OCI-LY7 (cell line): ENCODE measurements around the gene MAP3K5. TPM values are rescaled to one million over a fixed set of nuclear protein-coding genes. Genes with fewer than 3 reads are reported as not detected.

ENCODE experiments used
- BruUV-seq: library from RNA; stranded (reverse); fragments of 400-500 nt; replicated peaks from 2 replicates; lab custom pipeline; 2021; lab: Mats Ljungman, UMichigan
- CTCF ChIA-PET: fragments of 300-600 bp; sonication (Branson Sonifier 250); formaldehyde crosslinking; loops from one replicate; lab custom pipeline; 2022; ENCODE audit warnings: antibody characterized with exemption; ENCODE audit not compliant: unreplicated experiment; lab: Charles Lee
- POLR2A ChIA-PET: fragments of 300-600 bp; sonication (Branson Sonifier 250); formaldehyde crosslinking; loops from one replicate; lab custom pipeline; 2022; ENCODE audit warnings: antibody characterized with exemption; lab: Charles Lee
- DNase-seq: peaks from one replicate; pipeline ENCODE4 v3.0.0-alpha.2; 2015; ENCODE audit warnings: low spot score
- H2AFZ ChIP-seq: fragments of 200-600 bp; sonication (generic), shearing (Covaris generic); 2 replicates; pipeline ENCODE4 v1.6.1; 2014; ENCODE audit warnings: mild to moderate bottlenecking, antibody characterized with exemption, low read length, moderate library complexity
- H3K27ac ChIP-seq: fragments of 200-600 bp; sonication (generic); 2 replicates; pipeline ENCODE4 v1.5.1; 2014; ENCODE audit warnings: mixed run types, low read depth, mild to moderate bottlenecking, moderate library complexity, low read length, inconsistent platforms; ENCODE audit not compliant: poor library complexity, severe bottlenecking
- H3K36me3 ChIP-seq: fragments of 200-600 bp; sonication (generic); 2 replicates; pipeline ENCODE4 v1.6.1; 2014; ENCODE audit warnings: mild to moderate bottlenecking, antibody characterized with exemption, low read length, moderate library complexity, mixed read lengths; ENCODE audit not compliant: insufficient read depth
- H3K4me1 ChIP-seq: fragments of 200-600 bp; sonication (generic); 2 replicates; pipeline ENCODE4 v1.5.1; 2014; ENCODE audit warnings: mild to moderate bottlenecking, low read length; ENCODE audit not compliant: insufficient read depth, poor library complexity, severe bottlenecking
- H3K4me2 ChIP-seq: fragments of 200-600 bp; sonication (generic); 2 replicates; pipeline ENCODE4 v1.6.1; 2014; ENCODE audit warnings: mild to moderate bottlenecking, low read length
- H3K4me3 ChIP-seq: fragments of 200-600 bp; sonication (generic); 2 replicates; pipeline ENCODE4 v1.5.1; 2014; ENCODE audit warnings: mild to moderate bottlenecking, low read depth, low read length; ENCODE audit not compliant: poor library complexity, severe bottlenecking
- H3K79me2 ChIP-seq: fragments of 200-600 bp; sonication (generic); 2 replicates; pipeline ENCODE4 v1.6.1; 2016; ENCODE audit warnings: low read depth, mild to moderate bottlenecking, low read length, moderate library complexity, mixed read lengths; ENCODE audit not compliant: insufficient read depth
- H3K9me2 ChIP-seq: fragments of 200-600 bp; sonication (generic); 2 replicates; pipeline ENCODE4 v1.6.1; 2016; ENCODE audit warnings: mild to moderate bottlenecking, low read length, mixed read lengths; ENCODE audit not compliant: insufficient read depth
- H3K9me3 ChIP-seq: fragments of 200-600 bp; sonication (generic); 2 replicates; pipeline ENCODE4 v1.6.1; 2014; ENCODE audit warnings: mild to moderate bottlenecking, mixed run types, low read length, mixed read lengths
- H4K20me1 ChIP-seq: fragments of 200-600 bp; sonication (generic); 2 replicates; pipeline ENCODE4 v1.6.1; 2014; ENCODE audit warnings: mild to moderate bottlenecking, antibody characterized with exemption, low read length, moderate library complexity, mixed read lengths; ENCODE audit not compliant: insufficient read depth
- CTCF ChIP-seq: fragments of 200-600 bp; sonication (generic); conservative IDR thresholded peaks from 2 replicates; pipeline ENCODE4 v1.5.1; 2014; ENCODE audit warnings: mild to moderate bottlenecking, antibody characterized with exemption, low read length, moderate library complexity, mixed read lengths
- EZH2phosphoT487 ChIP-seq: fragments of 200-600 bp; sonication (generic); IDR thresholded peaks from 2 replicates; pipeline ENCODE4 v1.6.1; 2018; ENCODE audit warnings: low read depth, borderline replicate concordance, mild to moderate bottlenecking, mixed run types, antibody characterized with exemption, low read length, moderate library complexity, mixed read lengths
- intact Hi-C: fragments of 100-400 bp; cut with micrococcal nuclease; formaldehyde crosslinking; loops from one replicate; pipeline ENCODE4 v1.10.0; 2022; ENCODE audit not compliant: unreplicated experiment
- total RNA-seq, 2 experiments: library from RNA; depleted of rRNA in 1 of 2; stranded (reverse); fragments of >200 nt in 1 of 2; shearing (Covaris generic) in 1 of 2; gene quantifications; 2 replicates each; pipeline ENCODE4 v1.2.3, GENCODE V29; 2014 to 2022

Gene MAP3K5
- total RNA-seq, 2 experiments from 2014 or later: 13.8 to 16.6 TPM

- no peak for DNase-seq
- H3K4me2 ChIP-seq: 0 out of 2 replicates have a peak overlapping the region, but pooled peaks have one; percentile 15
- no peak overlapping the region for H3K4me3 ChIP-seq
- no peaks in the 10 kb centered on the region for H4K20me1 ChIP-seq
- ChIA-PET POLR2A (interaction anchor here (0.7 kb wide), 1 partner anchor 128 kb away, joined by 3 read pairs; no protein-coding TSS in a partner anchor), CTCF (no interaction called here)
- no peak overlapping the region for H2AFZ ChIP-seq
- TSS peak; percentile 37 for BruUV-seq
- H3K79me2 ChIP-seq: no peaks in the 10 kb centered on the region
- intact Hi-C loops: no loop called here
- H3K9me2 ChIP-seq: no peaks in the 10 kb centered on the region
- peaks cover 12% of the 10 kb centered on the region for H3K4me1 ChIP-seq
- H3K27ac ChIP-seq: no peak overlapping the region
- H3K36me3 ChIP-seq: no peaks in the 10 kb centered on the region
- no peaks in the 10 kb centered on the region for H3K9me3 ChIP-seq
- TF ChIP-seq CTCF: no peak
- TF ChIP-seq EZH2phosphoT487: no peak
Measured at GRCh38 chr6:136703331-136703865, 88.9 kb downstream of the MAP3K5 start.

GRCh38 chr6:136701045-136701444 is 91.2 kb downstream of the MAP3K5 start:
- Histone ChIP-seq H4K20me1 (no peaks in the 10 kb centered on the region), H3K4me3 (no peak overlapping the region), H3K36me3 (peaks cover 5% of the 10 kb centered on the region; the same call in 1 of the 2 replicates), H3K9me2 (no peaks in the 10 kb centered on the region), H3K27ac (no peak overlapping the region), H2AFZ (no peak overlapping the region), H3K4me2 (no peak overlapping the region), H3K4me1 (peaks cover 12% of the 10 kb centered on the region), H3K79me2 (no peaks in the 10 kb centered on the region), H3K9me3 (no peaks in the 10 kb centered on the region)
- TF ChIP-seq CTCF: no peak
- TF ChIP-seq EZH2phosphoT487: no peak
- no peak for DNase-seq
- ChIA-PET POLR2A (no interaction called here), CTCF (no interaction called here)
- intact Hi-C loops: no loop called here
- no TSS peak for BruUV-seq

GRCh38 chr6:136699358-136699757 is 92.9 kb downstream of the MAP3K5 start:
- no peak for TF ChIP-seq CTCF
- TF ChIP-seq EZH2phosphoT487: no peak
- Histone ChIP-seq H3K27ac (no peak overlapping the region), H3K9me2 (no peaks in the 10 kb centered on the region), H2AFZ (no peak overlapping the region), H3K4me2 (no peak overlapping the region), H3K36me3 (peaks cover 8% of the 10 kb centered on the region), H3K79me2 (no peaks in the 10 kb centered on the region), H4K20me1 (no peaks in the 10 kb centered on the region), H3K9me3 (no peaks in the 10 kb centered on the region), H3K4me1 (peaks cover 12% of the 10 kb centered on the region), H3K4me3 (no peak overlapping the region)
- no TSS peak for BruUV-seq
- intact Hi-C loops: no loop called here
- ChIA-PET CTCF (no interaction called here), POLR2A (interaction anchor here (0.6 to 1.3 kb wide), 4 partner anchors 11 to 216 kb away, joined by 3 to 4 read pairs (median 3); no protein-coding TSS in a partner anchor)
- DNase-seq: no peak
